Keratinocyte (primary cell): ENCODE results near the gene RIMS1. TPM values are rescaled to one million over a fixed set of nuclear protein-coding genes. Genes with fewer than 3 reads are reported as not detected.

ENCODE experiments used
- DNase-seq: peaks from one replicate; pipeline ENCODE4 v3.0.0-alpha.2; 2011; ENCODE audit warnings: low read depth, missing footprints, low spot score
- FAIRE-seq: peaks from 2 replicates; lab custom pipeline; 2011; peaks lifted over from hg19 to GRCh38; lab: Jason Lieb, UNC
- H2AFZ ChIP-seq: 2 replicates; pipeline ENCODE4 v1.6.0; 2012; ENCODE audit warnings: low read length, control low read depth, inconsistent platforms; ENCODE audit not compliant: control insufficient read depth
- H3K27ac ChIP-seq: 2 replicates; pipeline ENCODE4 v1.5.1; 2011; ENCODE audit warnings: low read length; ENCODE audit not compliant: control insufficient read depth, insufficient read depth
- H3K27me3 ChIP-seq: 3 replicates; pipeline ENCODE4 v1.6.0; 2011; ENCODE audit warnings: low read length; ENCODE audit not compliant: control insufficient read depth, insufficient read depth; ENCODE audit errors: extremely low read depth
- H3K36me3 ChIP-seq, 2 experiments: 2 replicates in 1 of 2; 3 replicates in 1 of 2; pipeline ENCODE4 v1.5.1; 2011; ENCODE audit warnings: low read length in 2 of 2, mild to moderate bottlenecking in 1 of 2; ENCODE audit not compliant: control insufficient read depth in 2 of 2, insufficient read depth in 2 of 2; ENCODE audit errors: extremely low read depth in 1 of 2
- H3K4me1 ChIP-seq: 3 replicates; pipeline ENCODE4 v1.5.1; 2011; ENCODE audit warnings: low read length; ENCODE audit not compliant: control insufficient read depth, insufficient read depth; ENCODE audit errors: extremely low read depth
- H3K4me2 ChIP-seq: 3 replicates; pipeline ENCODE4 v1.6.0; 2011; ENCODE audit warnings: low read depth, low read length; ENCODE audit not compliant: control insufficient read depth, insufficient read depth; ENCODE audit errors: extremely low read depth
- H3K4me3 ChIP-seq, 3 experiments: fragments of 200-600 bp in 1 of 3; sonication (generic) in 1 of 3; 2 replicates in 2 of 3; 3 replicates in 1 of 3; pipeline ENCODE4 v1.5.1; 2011 to 2016; ENCODE audit warnings: low read length in 3 of 3, mild to moderate bottlenecking in 3 of 3, control low read depth in 2 of 3, inconsistent platforms in 1 of 3, low read depth in 1 of 3, mixed read lengths in 1 of 3, mixed run types in 1 of 3, moderate library complexity in 1 of 3; ENCODE audit not compliant: control insufficient read depth in 2 of 3, insufficient read depth in 2 of 3; ENCODE audit errors: extremely low read depth in 1 of 3
- H3K79me2 ChIP-seq: 2 replicates; pipeline ENCODE4 v1.6.0; 2012; ENCODE audit warnings: low read length; ENCODE audit not compliant: control insufficient read depth, insufficient read depth
- H3K9ac ChIP-seq: 3 replicates; pipeline ENCODE4 v1.6.0; 2011; ENCODE audit warnings: low read length; ENCODE audit not compliant: control insufficient read depth, insufficient read depth; ENCODE audit errors: extremely low read depth
- H3K9me1 ChIP-seq: 3 replicates; pipeline ENCODE4 v1.6.0; 2011; ENCODE audit warnings: low read length; ENCODE audit not compliant: control insufficient read depth, insufficient read depth; ENCODE audit errors: extremely low read depth
- H3K9me3 ChIP-seq: 2 replicates; pipeline ENCODE4 v1.5.1; 2012; ENCODE audit warnings: low read depth, low read length; ENCODE audit not compliant: control insufficient read depth
- H4K20me1 ChIP-seq: 3 replicates; pipeline ENCODE4 v1.6.0; 2011; ENCODE audit warnings: low read length; ENCODE audit not compliant: control insufficient read depth, insufficient read depth; ENCODE audit errors: extremely low read depth
- CTCF ChIP-seq, 3 experiments: IDR thresholded peaks in 1 of 3; conservative IDR thresholded peaks in 1 of 3; optimal IDR thresholded peaks in 1 of 3; 2 replicates in 2 of 3; 3 replicates in 1 of 3; pipeline versions ENCODE3 to v1.5.1; 2011; ENCODE audit warnings: low read length in 3 of 3, mild to moderate bottlenecking in 3 of 3, moderate library complexity in 2 of 3, control low read depth in 1 of 3, inconsistent platforms in 1 of 3; ENCODE audit not compliant: insufficient read depth in 2 of 3; ENCODE audit errors: extremely low read depth in 1 of 3
- EZH2 ChIP-seq: IDR thresholded peaks from one replicate; pipeline ENCODE4 v1.6.1; 2012; ENCODE audit warnings: inconsistent platforms, mild to moderate bottlenecking, low read length, moderate library complexity
- dilution Hi-C: fragments of 300-500 bp; cut with MboI; formaldehyde crosslinking; loops from one replicate; pipeline ENCODE4 v1.7.0; 2020; ENCODE audit warnings: low sequenced_read_pairs; ENCODE audit not compliant: extremely low pct_ligation_motif_present
- polyA plus RNA-seq, 5 experiments: library from polyadenylated mRNA; depleted of rRNA in 3 of 5; stranded (reverse) in 3 of 5; stranded (forward) in 1 of 5; unstranded in 1 of 5; fragments of >200 nt; gene quantifications; 1 replicate in 1 of 5; 2 replicates in 3 of 5; 3 replicates in 1 of 5; pipeline versions ENCODE4 v1.2.1 to v1.2.3, GENCODE V29; 2011 to 2012; ENCODE audit warnings: missing spikeins in 2 of 5, low read depth in 1 of 5, low replicate concordance in 1 of 5

RIMS1 gene
- polyA plus RNA-seq, 1 donor (not counting 4 experiments of a cell fraction or from before 2014, with no cell fraction given): not detected

DNA sequence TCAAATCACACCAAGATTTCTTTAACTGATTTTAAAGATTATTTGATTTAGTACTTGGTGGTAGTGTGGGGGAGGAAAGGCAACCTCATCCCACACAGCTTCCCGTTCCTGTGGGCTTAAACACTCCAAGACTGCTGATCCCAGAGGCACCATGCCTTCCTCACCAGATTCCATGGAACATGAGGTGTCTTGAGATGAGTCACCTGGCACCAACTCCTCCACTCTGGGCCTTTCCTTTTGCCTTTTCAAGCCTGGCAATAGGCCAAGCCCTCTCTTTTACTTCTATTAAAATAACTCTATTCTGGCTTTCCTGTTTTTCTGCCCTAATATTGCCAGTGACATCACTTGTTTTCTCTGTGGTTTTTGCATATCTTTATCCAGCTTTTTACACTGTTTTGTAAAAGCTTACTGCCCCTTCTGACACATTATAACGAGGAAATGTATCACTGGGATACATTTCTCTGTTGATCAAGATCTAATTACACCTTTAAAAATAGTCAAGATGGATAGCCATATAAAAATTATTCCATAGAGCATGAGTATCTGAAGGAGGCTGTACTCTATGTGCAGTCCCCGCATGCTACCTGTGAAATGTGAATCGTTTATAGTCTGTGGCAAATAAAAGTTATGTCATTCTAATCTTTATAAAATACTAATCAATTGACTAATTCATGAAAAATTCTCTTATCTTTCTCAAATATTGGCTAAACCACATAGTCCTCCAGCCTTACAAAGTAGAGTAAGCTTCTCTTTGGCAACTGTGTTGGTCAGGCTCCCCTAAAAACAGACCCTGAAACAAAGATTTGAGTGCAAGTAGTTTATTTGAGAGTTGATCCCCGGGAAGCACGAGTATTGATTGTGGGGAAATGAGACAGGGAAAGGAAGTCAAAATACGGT is 477.7 kb downstream of the RIMS1 start:
- H4K20me1 ChIP-seq: no peaks in the 10 kb centered on the region
- no peak overlapping the region for H3K9ac ChIP-seq
- H3K36me3 ChIP-seq: no peaks in the 10 kb centered on the region
- FAIRE-seq (peak; percentile 97), DNase-seq (peak; percentile 71)
- H2AFZ ChIP-seq: peak overlapping the region; percentile 68
- no peaks in the 10 kb centered on the region for H3K79me2 ChIP-seq
- no peaks in the 10 kb centered on the region for H3K27me3 ChIP-seq
- dilution Hi-C loops: no loop called here
- H3K27ac ChIP-seq: peak overlapping the region; percentile 8
- no peaks in the 10 kb centered on the region for H3K9me1 ChIP-seq
- TF ChIP-seq EZH2: no peak
- no peak for TF ChIP-seq CTCF (optimal IDR thresholded peaks at IDR 0.05 in 1 of 3, IDR thresholded peaks at IDR 0.05 in 1 of 3, conservative IDR thresholded peaks at IDR 0.05 in 1 of 3; ENCODE audit: extremely low read depth in 1 of 3, insufficient read depth in 2 of 3, low read length in 3 of 3)
- H3K4me1 ChIP-seq: peaks cover 14% of the 10 kb centered on the region
- H3K4me2 ChIP-seq: peak overlapping the region; percentile 33
- H3K9me3 ChIP-seq: no peaks in the 10 kb centered on the region
- H3K4me3 ChIP-seq: no peak overlapping the region

GRCh38 chr6:72365773-72366172 is 479.4 kb downstream of the RIMS1 start:
- no peak for FAIRE-seq
- no peaks in the 10 kb centered on the region for H3K36me3 ChIP-seq

More at GRCh38 chr6:72365773-72366172, 479.4 kb downstream of the RIMS1 start:
- dilution Hi-C loops: no loop called here
- Histone ChIP-seq H3K79me2 (no peaks in the 10 kb centered on the region), H3K4me1 (peaks cover 14% of the 10 kb centered on the region), H2AFZ (no peak overlapping the region), H4K20me1 (no peaks in the 10 kb centered on the region), H3K4me3 (no peak overlapping the region), H3K4me2 (no peak overlapping the region), H3K9ac (no peak overlapping the region), H3K9me3 (no peaks in the 10 kb centered on the region), H3K9me1 (no peaks in the 10 kb centered on the region), H3K27ac (no peak overlapping the region), H3K27me3 (no peaks in the 10 kb centered on the region)
- TF ChIP-seq EZH2 (no peak), CTCF (optimal IDR thresholded peaks at IDR 0.05 in 1 of 3, IDR thresholded peaks at IDR 0.05 in 1 of 3, conservative IDR thresholded peaks at IDR 0.05 in 1 of 3; ENCODE audit: extremely low read depth in 1 of 3, insufficient read depth in 2 of 3, low read length in 3 of 3) (no peak)
- no peak for DNase-seq
